Activated CD4-positive, alpha-beta T cell treated with anti-CD3 and anti-CD28 coated beads, Interleukin-2, Interleukin-4, amounts not matched to agents 100 ng/mL and 50 ng/mL, durations not matched to agents 16 hours and 8 hours (primary cell): Measurements from ENCODE around the gene NRARP.
"Not testable (repeated sequence)": the region's sequence is repeated elsewhere in the genome, so short reads cannot be mapped to it uniquely, and the experiment has no call there.

ENCODE experiments used
- DNase-seq: peaks from one replicate; pipeline ENCODE4 v3.0.0-alpha.2; 2020; ENCODE audit warnings: low spot score

NRARP gene

GRCh38 chr9:137302118-137302448, at the start of gene NRARP:
TSS of gene NRARP (minus strand) at chr9:137302271. CDS start at chr9:137301928, 343 bp downstream.
- DNase-seq = peak; percentile 87

DNA sequence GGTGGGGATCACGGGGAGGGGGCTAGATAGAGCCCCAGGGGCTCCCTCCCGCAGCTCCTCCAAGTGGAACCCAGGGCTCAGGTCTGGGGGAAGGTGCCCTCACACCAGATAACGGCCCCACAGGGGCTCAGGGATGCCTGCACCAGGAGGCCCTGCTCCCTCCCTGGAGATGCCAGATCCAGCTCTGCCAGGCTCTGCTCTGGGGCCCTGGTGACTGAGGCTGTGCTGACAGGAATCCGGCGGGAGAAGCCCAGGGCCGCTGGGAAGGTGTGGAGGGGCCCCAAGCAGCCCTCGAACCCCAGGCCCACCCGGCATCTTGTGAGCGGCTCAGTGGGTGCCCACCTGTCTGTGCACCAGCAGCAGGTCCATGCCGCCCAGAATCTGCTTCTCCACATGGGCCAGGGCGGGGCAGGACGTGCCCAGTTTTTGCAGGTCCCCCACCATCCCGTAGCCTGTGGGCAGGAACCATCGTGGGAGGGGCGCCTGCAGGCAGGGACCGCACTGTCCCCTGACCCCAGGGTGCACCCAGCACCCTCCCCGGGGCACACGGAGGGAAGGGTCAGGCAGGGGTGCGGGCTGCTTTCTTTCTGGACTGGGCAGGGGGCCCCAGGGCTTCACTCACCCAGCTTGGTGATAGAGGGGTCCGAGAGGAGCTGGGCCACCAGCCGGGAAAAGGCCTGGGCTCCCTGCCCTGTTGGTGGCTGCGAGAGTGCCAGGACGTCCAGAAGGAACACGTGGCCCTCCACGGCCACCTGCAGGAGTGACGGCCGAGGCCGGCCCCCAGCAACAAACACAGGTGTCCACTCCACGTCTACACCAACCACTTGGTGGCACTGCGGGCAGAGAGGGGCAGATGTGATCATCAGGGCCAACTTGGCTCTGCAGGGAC, 48.9 kb upstream of the NRARP start:
- no peak for DNase-seq

DNA sequence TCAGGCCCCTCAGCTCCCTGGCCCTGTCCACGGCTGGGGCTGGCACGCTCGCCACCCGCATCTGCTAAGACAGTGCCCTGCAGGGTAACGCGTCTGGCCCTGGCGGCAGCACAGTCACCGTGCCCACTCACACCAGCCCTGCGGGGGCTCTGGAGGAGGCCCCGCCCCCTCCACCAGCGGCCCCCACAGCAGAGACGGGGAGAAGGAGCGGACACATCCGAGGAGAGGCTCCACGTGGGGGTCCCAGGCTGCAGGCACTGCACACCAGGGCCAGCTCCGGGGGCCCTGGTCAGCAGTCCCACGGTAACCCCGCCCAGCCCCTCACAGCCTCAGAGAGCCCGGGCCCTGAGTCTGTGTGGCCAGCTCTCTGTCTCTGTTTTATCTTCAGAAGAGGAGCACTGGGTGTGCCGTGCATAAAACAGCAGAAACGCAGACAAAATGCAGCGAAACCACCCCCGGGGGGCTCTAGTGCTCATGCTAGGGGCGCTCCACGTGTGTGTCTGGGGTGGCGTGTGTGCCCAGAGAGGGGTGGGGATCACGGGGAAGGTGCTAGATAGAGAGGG, 47.5 kb upstream of the NRARP start:
- DNase-seq = no peak

- DNase-seq = no peak
Measured at GRCh38 chr9:137348769-137349470, 46.8 kb upstream of the NRARP start.

GRCh38 chr9:137347928-137348327, 45.9 kb upstream of the NRARP start:
- no peak for DNase-seq

- no peak for DNase-seq
Measured at GRCh38 chr9:137342482-137342881, 40.4 kb upstream of the NRARP start.

- DNase-seq = no peak
Measured at GRCh38 chr9:137341227-137341626, 39.2 kb upstream of the NRARP start.

DNA sequence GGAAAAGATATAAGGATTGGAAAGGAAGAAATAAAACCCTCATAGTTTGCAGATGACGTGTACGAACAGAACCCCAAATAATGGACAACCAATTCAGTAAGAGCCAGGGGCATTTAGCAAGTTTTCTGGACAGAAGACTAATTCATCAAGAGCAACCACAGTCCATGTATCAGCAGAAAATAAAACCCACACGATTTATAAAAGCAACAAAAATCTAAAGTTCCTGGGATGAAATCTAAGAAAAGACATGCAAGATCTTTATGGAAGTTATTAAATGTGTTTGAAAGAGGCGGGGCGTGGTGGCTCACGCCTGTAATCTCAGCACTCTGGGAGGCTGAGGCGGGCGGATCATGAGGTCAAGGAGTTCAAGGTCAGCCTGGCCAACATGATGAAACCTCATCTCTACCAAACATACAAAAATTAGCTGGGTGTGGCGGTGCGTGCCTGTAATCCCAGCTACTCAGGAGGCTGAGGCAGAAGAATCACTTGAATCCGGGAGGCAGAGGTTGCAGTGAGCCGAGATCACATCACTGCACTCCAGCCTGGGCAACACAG, 37.9 kb upstream of the NRARP start:
- not testable (repeated sequence) for DNase-seq

DNA sequence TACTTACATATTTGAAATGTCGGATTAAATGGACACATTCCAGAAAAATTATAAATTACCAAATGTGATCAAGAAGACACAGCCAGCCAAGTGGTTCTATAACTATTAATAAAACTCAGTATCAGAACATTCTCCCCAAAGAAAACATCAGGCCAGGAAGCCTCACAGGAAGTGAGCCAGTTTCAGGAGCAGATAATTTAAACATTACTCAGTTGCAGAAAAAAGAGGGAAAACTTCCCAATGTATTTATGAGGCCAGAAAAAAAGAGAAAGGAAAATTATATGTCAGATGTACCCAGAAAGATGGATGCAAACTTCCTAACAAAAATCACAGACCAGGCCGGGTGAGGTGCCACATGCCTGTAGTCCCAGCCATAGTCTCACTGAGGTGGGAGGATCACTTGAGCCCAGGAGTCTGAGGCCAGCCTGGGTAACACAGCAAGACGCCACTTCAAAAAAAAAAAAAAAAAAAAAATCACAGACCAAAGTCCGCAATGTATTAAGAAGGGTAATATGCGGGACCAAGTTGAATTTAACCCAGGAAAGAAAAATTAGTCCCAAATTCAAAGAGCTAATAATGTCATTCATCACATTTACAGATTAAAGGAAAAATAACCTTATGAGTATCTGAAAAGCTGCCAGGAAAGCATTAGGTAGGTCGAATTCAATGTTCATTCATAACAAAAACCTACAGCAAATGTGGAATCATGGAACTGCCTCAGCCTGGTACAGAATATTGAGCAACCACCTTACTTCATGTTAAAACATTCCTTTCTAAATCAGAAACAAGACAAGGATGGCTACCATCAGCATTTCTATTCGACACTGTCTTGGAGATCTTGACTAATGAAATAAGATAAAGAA, 37.2 kb upstream of the NRARP start:
- no peak for DNase-seq

- no peak for DNase-seq
Measured at GRCh38 chr9:137336735-137337134, 34.7 kb upstream of the NRARP start.

DNA sequence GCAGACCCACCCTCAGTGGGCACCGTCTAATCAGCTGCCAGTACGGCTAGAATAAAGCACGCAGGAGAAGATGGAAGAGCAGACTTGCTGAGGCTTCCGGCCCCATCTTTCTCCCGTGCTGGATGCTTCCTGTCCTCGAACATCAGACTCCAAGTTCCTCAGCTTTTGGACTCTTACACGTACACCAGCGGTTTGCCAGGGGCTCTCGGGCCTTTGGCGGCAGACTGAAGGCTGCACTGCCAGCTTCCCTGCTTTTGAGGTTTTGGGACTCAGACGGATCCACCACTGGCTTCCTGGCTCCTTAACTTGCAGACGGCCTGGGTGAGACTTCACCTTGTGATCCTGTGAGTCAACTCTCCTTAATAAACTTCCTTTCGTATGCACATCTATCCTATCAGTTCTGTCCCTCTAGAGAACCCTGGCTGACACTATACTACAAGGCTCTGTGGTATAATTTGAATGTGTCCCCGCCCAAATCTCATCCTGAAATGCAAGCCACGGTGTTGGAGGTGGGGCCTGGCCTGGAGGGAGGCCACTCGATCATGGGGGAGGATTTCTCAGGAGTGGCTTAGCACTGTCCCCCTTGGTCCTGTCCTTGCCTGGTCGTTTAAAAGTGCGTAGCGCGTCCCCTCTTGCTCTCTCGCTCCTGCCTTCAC, 31.1 kb upstream of the NRARP start:
- DNase-seq = no peak

DNA sequence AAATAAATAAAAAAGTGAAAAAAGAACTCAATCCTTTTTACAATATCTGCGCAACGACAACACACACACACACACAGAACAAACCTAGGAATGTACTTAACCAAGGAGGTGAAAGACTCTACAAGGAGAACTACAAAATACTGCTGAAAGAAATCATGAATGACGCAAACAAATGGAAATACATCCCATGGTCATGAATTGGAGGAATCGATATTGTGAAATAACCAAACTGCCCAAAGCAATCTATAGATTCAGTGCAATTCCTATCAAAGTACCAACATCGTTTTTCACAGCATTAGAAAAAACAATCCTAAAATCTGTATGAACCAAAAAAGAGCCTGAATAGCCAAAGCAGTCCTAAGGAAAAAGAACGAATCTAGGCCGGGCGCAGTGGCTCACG, 29.9 kb upstream of the NRARP start:
- no peak for DNase-seq

DNA sequence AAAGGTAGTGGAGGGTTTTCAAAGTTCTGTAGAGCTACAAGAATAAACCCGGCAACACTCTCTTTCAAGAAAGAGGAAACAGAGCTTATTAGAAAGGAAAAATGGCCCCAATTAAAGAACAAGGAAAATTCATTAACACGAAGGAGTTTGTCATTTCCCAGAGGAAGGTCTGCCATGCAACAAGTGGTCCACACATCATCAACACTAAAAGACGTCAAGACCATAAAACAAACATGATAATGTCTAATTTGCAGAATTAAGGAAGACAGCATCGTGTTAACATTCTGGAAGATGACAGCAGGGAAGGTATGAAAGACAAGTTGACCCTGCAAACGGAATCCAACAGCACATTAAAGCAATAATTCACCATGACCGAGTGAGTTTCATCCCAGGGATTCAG, 28.6 kb upstream of the NRARP start:
- no peak for DNase-seq

DNA sequence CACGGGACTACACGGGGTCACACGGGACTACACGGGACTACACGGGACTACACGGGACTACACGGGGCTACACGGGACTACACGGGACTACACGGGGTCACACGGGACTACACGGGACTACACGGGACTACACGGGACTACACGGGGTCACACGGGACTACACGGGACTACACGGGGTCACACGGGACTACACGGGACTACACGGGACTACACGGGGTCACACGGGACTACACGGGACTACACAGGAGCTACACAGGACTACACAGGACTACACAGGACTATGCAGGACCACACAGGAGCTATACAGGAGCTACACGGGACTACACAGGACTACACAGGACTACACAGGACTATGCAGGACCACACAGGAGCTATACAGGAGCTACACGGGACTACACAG, 27.5 kb upstream of the NRARP start:
- DNase-seq = not testable (repeated sequence)

DNA sequence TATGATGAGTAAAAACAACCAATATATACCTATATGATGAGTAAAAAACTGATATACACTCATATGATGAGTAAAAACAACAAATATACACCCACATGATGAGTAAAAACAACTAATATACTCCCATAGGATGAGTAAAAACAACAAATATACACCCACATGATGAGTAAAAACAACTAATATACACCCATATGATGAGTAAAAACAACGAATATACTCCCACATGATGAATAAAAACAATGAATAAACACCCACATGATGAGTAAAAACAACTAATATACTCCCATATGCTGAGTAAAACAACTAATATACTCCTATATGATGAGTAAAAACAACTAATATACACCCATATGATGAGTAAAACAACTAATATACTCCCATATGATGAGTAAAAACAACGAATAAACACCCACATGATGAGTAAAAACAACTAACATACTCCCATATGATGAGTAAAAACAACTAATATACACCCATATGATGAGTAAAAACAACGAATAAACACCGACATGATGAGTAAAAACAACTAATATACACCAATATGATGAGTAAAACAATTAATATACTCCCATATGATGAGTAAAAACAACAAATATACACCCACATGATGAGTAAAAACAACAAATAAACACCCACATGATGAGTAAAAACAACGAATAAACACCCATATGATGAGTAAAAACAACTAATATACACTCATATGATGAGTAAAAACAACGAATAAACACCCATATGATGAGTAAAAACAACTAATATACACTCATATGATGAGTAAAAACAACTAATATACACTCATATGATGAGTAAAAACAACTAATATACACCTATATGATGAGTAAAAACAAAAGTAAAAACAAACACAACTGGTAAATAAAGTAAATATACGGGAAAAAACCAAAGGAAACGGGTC, 25.8 kb upstream of the NRARP start:
- DNase-seq = peak; percentile 39

DNA sequence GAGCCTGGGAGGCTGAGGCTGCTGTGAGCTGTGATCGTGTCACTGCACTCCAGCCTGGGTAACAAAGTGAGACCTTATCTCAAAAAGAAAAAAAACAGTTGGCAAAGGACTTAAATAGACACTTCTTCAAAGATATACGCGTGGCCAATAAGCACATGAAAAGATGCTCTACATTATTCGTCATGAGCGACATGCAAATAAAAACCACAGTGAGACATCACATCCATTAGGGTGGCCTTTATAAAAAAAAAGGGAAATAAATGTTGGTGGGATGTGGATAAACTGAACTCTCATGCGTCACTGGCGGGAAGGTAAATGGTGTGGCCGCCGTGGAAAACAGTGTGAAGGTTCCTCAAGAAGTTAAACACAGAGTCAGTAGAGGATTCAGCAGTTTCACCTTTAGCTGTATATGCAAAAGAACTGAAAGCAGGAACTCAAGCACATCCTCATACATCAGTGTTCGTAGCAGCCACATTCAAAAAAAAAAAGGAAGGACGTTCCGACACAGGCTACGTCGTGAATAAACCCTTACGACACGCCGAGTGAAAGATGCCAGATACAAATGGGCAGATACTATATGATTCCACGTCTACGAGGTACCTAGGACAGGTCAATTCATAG, 24.5 kb upstream of the NRARP start:
- no peak for DNase-seq

DNA sequence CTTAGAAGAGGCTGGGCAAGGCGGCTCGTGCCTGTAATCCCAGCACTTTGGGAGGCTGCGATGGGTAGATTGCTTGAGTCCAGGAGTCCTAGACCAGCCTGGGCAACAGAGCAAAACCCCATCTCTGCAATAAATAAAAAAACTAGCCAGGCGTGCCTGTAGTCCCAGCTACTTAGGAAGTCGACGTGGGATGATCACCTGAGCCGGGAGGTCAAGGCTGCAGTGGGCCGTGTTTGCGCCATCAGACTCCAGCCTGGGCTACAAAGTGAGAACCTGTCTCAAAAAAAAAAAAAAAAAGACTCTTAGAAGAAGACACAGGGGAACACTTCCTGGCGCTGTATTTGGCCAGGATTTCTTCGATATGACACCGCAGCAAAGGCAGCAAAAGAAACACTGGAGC, 23.7 kb upstream of the NRARP start:
- no peak for DNase-seq

GRCh38 chr9:137325124-137325523, 23.1 kb upstream of the NRARP start:
- DNase-seq = no peak

GRCh38 chr9:137323531-137324331, 21.7 kb upstream of the NRARP start:
- DNase-seq = no peak
